HG03342 (cell line): ENCODE data around the gene GTF3C1.
"Not testable (repeated sequence)": the region's sequence is repeated elsewhere in the genome, so short reads cannot be mapped to it uniquely, and the experiment has no call there.

Experiments used
- ATAC-seq: cut with Tn5 transposase; IDR thresholded peaks from one replicate; pipeline ENCODE4 v1.9.1; 2021; ENCODE audit warnings: mild to moderate bottlenecking, moderate library complexity; ENCODE audit not compliant: unreplicated experiment

The GTF3C1 gene

DNA sequence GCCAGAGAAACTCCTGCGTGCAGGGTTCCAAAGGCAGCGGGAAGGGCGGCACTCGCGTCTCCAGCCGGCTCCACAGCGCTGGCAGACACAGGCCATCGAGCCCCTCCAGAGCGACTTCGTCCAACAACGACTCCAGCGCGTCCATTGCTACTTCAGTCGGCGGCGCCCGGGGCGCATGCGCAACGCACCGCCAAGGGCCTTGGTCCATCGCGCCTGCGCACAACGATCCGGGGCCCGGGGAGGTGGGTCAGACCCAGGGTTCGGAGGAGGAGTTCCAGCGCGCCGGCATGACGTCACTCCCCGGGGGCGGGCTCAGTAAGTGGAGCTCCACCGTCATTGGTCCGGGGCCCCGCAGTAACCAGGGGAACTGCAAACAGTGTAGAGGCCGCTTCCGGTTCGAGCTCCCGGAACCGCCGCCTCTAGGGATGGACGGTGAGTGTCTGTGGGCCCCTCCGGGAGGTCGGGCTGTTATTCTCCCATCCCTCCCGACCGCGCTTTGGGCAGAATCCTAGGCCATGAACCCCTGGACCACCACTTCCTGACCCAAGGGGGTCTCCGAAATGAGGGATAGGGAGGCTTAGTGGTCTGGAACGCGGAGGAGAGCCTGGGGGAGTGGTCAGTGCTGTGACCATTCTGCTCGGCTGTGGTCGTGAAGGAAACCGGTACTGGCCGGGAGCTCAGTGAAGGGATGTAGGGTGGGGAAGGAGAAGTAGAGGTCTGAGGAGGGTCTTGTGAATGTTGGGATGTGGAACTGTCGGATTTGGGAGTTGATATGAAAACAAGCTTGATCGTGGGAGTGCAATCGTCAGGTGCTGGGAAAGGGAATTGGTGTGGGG lies at the start of gene GTF3C1, which contains the start of gene KATNIP:
TSS of gene GTF3C1 (minus strand) at position 168 of the 836 bp plus-strand sequence. CDS start at position 145, 23 bp downstream.
TSS of gene KATNIP (plus strand) at position 399 of the 836 bp plus-strand sequence. CDS start at position 426, 27 bp downstream.
- peak; percentile 96 for ATAC-seq

DNA sequence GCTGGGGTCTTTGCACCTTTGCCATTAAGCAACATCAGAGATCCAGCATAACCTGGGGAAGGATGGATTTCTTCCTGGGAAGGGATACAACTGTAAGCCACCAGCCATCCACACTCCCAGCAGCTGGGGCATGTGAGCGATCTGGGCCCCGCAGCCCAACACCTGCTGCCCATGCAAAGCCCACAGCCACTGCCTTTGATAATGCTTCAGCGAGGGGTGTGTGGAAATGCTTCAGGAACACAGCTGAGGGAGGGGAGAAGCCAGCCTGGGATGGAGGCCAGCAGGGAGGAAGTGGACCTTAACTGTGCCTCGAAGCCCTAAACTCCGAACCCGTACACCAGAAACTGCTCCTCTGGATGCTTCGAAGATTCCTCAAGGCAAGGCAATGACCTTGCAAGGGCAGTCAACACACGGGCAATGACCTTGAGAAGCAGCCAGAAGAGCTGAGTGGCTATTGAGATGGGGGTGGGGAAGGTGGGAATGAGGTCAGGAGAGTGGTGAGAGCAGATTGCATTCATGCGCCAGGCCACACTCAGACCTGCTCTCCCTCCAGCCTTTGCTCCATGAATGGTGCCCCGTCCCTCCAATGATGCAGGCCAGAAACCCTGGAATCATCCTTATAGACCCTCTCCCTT lies 49.3 kb upstream of the GTF3C1 start:
- ATAC-seq: no peak

- ATAC-seq: no peak
Observed at GRCh38 chr16:27598220-27598619, 48.5 kb upstream of the GTF3C1 start.

- ATAC-seq: no peak
Observed at GRCh38 chr16:27597361-27597760, 47.6 kb upstream of the GTF3C1 start.

DNA sequence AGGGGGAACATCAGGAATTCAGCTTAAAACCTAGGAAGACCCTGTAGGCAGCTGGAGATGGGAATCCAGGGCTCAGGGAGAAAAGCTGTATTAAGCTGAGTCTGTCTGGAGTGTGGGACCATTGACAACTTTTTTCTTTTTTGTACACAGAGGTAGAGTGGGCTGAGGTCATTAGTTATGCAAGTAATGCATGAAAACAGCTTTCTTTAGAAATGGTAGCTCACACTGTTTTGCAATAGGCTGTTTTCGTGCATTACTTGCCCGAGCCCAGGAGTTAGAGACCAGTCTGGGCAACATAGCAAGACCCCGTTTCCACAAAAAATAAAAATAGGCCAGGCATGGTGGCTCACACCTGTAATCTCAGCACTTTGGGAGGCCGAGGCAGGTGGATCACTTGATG lies 46.7 kb upstream of the GTF3C1 start:
- no peak for ATAC-seq

DNA sequence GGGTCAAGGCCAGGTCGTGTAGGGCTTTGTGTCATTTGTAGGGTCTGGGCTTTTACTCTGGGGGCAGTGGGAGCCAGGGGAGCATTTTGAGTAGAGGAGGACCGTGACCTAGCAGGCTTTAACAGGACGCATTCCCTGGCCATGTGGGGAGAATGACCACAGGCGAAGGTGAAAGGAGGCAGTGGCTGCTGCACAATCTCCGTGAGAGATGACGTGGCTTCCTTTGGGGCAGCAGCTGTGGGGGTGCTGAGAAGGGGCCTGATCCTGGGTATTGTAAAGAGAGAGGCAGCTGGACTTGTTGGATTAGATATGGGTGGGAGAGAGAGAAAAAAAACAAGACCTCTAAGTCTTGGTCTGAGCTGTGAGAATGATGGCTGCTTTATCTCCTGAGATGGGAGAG lies 46.3 kb upstream of the GTF3C1 start:
- no peak for ATAC-seq

- ATAC-seq: no peak
Observed at GRCh38 chr16:27595475-27595874, 45.8 kb upstream of the GTF3C1 start.

- ATAC-seq: no peak
Observed at GRCh38 chr16:27591837-27592236, 42.1 kb upstream of the GTF3C1 start.

GRCh38 chr16:27588057-27588456 lies 38.3 kb upstream of the GTF3C1 start:
- no peak for ATAC-seq

DNA sequence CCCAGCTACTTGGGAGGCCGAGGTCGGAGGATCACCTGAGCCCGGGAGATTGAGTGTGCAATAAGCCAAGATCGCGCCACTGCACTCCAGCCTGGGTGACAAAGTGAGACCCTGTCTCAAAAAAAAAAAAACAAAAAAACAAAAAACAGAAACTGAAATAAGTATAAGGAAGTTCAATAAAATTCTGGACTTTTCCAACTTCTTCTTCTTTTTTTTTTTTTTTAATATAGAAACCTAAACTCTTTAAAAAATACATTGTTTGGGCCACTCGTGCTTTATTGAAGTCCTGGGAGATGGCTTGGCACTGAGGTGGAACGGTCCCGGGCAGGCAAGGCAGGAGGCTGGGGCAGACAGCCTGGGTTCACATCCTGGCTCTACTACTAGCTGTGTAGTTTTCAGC lies 37.0 kb upstream of the GTF3C1 start:
- no peak for ATAC-seq

GRCh38 chr16:27585200-27585599 lies 35.5 kb upstream of the GTF3C1 start:
- no peak for ATAC-seq

DNA sequence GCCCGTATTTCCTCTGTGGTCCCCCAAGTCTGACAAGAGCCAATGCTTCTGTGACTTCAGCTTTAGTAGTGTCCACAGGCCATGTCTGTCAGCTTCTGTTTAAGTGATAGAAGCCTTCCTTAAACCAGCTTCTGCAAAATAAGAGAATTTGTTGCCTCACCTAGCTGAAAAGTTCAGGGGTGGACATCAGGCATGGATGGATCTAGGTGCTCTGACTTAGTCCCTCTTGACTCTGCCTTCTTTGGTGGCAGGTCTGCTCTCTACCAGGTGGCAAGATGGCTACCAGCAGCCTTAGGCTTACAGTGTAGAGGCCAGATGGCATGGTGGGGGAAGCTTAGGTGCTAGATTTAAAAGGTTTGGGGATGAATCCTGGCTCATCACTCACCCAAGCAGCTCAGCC lies 33.9 kb upstream of the GTF3C1 start:
- ATAC-seq: no peak

DNA sequence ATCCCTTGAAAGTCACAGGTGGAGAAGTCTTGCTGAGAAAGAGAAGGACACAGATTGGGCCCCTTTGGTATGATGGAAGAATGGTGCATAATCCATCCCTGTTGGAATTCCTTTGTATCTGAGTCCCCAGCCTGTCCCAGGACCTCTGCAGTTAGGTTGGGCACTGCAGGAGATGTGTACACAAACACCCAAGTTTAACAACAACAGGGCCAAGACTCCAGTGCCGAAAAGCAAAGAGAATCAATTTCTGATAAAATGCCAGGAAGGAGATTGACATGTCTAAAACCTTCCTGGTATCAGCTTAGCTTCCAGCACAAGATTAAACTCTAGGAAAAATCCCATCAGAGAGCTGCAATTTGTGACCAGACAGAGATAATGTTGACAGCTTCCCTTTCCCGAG lies 33.2 kb upstream of the GTF3C1 start:
- no peak for ATAC-seq

GRCh38 chr16:27579087-27579980 lies 29.6 kb upstream of the GTF3C1 start:
- ATAC-seq: no peak

DNA sequence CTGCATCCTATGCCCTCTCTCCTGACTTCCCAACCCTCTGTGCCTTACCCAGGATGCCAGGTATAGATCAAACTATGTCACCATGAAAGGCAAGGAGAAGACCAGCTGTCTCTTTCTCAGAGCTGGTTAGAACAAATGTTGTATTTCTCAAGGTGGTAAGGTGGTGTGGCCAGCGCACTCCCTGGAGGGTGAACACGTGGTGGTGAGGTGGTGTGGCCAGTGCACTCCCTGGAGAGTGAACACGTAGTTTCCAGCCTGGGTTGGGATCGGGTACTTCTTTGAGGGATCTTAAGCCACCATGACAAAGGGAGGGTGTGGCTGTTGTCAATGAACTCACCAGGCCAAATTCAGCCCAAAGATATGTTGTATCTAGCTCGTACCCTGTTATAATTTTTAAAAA lies 27.0 kb upstream of the GTF3C1 start:
- ATAC-seq: no peak

DNA sequence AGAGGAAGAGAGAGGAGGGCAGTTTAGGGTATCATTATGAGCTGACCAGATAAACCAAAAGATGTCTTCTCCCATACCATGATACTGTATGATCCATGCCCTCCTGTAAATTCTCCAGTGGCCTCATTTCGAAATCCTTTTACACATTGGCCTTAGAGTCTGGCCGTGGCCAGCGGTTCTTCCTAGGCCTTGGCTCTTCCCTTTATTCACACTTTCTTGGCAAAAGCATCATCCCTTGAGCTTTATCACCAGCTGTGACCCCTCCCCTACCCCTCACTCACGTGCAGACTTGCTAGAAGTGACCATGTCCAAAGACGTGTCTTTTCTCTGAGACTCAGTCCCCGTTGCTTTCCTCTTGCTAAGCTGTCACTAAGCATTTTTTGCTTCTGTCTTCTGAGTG lies 23.0 kb upstream of the GTF3C1 start:
- no peak for ATAC-seq

GRCh38 chr16:27571433-27572326 lies 22.0 kb upstream of the GTF3C1 start:
- ATAC-seq: no peak

- not testable (repeated sequence) for ATAC-seq
Observed at GRCh38 chr16:27570986-27571385, 21.3 kb upstream of the GTF3C1 start.

GRCh38 chr16:27568077-27568476 lies 18.4 kb upstream of the GTF3C1 start:
- ATAC-seq: no peak

DNA sequence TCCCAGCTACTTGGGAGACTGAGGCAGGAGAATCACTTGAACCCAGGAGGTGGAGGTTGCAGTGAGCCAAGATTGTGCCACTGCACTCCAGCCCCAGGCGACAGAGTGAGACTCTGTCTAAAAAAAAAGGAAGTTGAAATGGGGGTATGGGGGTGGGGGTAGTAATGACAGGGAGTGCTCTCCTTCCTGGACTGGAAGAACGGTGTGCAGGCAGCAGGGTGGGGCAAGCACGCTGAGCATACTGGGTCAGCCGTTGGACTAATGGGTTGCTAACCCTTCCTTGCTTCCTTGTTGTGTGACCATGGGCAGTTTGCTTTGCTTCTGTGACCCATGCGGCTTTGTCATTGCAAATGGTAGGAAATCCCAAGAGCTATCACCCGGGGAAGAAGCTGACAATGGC lies 16.7 kb upstream of the GTF3C1 start:
- no peak for ATAC-seq
